Measurements from ENCODE around the gene CENPX.

Gene CENPX

DNA sequence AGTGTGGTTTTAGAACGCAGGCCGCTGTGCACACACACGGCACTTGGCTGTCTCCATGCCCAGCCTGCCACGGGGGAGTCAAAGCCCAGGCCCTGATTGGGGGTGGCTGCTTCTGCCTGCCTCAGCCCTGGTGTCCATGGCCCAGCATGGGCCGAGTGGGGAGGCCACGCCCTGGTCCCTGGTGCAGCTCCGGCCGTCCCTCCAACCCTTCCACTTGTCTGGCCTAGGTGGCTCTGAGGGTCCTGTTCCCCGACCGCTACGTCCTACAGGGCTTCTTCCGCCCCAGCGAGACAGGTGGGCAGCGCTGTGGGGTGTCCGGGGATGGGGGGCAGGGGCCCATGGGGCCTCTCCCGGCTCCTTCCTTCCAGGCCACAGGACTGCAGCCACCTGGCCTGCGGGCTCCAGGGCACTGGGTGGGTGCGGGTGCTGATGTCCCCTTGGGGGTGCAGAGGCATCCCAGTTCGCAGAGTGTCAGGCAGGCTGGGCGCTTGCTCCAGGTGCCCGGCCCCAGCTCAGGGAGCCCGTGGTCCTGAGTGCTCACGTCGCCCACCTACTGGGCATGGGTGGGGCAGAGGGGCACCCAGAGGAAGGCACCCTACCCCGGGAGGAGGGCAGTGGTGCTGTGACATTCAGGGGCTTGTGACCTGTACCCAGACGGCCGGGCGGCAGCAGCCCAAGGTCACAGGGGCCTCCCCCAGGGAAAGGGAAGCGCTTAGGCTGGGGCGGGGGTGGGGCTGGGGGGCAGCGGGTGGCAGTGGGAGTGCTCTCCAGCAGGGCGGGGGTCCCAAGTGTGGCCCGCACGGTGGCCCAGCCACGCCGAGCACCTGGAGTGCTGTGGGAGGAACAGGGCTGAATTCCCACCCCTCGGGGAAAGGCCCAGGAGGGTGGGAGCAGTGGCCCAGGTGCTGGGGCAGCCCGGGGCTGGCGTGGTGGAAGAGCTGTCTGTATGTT lies 11.8 kb downstream of the CENPX start:
- DNase-seq: no peak

DNA sequence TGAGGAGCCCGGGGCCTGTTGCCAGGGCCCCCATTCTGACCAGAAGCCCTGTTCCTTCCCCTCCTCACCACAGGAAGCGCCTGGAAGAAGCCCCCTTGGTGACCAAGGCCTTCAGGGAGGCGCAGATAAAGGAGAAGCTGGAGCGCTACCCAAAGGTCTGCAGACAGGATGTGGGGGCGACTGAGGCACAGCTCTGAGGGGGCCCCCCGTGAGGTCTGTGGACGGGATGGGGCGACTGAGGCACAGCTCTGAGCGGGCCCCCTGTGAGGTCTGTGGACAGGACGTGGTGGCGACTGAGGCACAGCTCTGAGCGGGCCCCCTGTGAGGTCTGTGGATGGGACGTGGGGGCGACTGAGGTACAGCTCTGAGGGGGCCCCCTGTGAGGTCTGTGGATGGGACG lies 13.3 kb downstream of the CENPX start:
- no peak for DNase-seq

DNA sequence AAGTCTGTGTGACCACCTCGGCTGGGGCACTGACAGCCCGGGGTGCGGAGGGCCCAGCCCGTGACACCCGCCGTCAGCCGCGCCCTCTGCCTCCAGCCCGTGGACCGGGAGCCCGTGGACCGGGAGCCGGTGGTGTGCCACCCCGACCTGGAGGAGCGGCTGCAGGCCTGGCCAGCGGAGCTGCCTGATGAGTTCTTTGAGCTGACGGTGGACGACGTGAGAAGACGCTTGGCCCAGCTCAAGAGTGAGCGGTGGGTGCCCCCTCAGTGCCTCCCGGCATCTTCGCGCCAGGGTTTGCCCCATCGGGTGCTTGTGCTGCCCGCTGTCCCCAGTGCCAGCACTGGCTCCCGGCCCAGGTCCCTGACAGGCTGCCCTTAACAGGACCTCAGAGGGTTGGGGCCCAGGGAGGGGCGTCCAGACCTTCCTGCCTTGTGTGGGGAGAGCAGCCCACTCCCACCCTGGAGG lies 13.7 kb downstream of the CENPX start:
- no peak for DNase-seq

DNA sequence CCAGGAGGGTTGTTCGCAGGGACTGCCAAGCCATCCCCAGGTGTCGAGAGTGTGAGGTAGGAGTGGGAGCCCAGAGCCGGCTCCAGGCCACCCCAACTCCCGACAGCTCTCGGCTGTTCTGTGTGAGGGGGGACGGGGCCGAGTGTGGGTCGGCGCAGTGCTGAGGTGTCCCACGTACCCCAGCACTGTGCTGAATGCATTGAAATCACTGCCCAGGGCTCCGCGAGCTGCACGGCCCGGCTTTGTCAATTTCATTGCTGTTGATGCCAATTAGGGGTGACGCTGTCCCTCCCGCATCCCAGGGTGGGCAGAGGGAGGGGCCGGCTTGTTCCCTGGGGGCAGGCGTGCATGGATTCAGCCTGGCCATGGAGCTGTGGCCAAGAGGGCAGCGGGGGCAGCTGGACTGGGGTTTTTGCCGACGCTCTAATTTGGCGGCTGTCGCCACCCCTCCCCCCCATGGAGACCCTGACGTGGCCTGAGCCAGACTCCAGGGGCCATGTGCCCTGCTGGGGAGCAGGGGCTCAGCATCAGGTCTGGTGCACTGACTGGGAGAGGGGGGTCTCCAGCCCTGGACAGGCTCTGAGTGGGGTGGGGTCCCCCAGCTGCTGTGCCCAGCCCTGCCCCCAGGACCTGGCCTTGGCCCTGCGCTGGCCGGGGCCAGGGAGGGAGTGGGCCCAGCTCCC lies 14.3 kb downstream of the CENPX start:
- DNase-seq: no peak

DNA sequence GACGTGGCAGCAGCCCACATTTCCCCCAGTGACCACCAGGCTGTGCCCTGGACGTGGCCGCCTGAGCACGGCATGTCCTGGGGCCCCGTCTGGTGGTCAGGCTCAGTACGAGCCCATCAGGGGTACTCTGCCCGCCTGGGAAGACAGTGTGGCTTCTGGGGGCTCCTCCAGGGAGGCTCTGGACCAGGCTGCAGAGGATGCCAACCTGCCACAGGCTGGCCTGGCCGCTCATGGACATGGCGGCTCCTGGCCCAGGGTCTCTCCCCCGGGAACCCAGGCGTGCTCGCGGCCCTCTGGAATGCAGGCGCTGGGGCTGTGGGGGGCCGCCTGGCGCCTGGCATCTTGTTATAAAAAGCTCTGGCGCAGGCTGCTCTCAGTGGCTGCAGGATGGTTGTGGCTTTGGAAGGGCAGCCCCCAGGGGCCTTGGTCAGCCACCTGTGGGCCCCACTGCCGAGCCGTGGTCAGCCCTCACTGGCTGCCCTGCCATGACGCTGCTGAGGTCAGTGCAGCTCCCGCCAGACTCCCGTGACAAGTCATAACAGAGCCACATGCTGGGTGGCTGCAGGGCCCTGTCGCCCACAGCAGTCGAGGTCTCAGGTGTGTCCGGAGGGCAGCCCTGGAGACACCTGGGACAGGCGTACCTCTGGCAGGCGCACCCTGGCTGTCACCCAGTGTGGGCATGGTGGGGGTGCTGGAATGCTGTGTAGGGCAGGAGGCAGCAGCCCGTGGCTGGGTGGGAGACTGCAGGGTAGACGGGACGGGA lies 15.0 kb downstream of the CENPX start:
- DNase-seq: no peak

DNA sequence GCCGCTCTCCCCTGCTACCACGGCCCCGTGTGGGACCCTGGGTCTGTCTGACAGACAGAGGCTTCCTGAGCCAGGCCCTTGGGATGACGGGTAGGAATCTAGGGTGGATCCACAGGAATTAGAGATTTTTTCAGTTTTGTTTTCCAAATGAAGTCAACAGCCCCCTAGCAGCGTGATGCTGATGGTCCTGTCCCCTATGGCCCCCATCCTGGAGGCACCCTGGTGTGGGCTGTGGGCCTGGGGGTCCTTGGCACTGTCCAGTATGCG lies 15.5 kb downstream of the CENPX start:
- DNase-seq: no peak

DNA sequence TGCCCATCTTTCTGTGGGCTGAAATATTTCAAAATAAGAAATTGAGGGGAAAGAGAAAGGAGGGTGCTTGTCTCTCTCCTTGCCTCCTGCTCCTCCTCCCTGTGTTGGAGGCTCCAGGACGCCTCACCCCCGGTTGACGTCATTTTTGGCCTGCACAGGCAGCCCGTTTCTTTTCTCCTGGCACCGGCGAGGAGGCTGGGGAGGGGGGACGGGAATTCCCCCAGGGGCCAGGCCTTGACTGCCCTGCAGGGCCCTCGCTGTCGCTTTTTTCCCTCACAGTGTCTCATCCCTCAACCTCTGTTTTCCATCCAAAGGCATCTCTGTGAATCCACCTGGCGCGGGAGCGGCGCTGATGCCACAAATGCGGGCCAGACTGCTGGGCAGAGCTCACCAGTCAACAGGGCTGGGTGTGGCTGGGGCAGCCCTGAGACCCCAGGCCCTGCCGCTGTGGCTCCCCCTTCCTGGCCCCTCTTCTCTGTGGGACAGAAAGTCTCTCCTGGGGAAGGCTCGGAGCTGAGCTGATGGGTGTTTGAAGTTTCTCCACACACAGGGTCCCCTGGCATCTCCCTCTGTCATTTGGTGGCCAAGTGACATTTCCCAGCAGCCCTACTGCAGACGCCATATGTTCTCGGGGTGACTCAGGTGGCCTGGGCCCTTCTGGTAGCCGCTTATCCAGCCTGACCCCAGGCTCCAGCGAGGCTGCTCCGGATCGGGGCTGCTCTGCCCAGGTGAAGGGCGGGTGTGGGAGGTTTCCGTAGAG lies 16.0 kb downstream of the CENPX start:
- DNase-seq: no peak

DNA sequence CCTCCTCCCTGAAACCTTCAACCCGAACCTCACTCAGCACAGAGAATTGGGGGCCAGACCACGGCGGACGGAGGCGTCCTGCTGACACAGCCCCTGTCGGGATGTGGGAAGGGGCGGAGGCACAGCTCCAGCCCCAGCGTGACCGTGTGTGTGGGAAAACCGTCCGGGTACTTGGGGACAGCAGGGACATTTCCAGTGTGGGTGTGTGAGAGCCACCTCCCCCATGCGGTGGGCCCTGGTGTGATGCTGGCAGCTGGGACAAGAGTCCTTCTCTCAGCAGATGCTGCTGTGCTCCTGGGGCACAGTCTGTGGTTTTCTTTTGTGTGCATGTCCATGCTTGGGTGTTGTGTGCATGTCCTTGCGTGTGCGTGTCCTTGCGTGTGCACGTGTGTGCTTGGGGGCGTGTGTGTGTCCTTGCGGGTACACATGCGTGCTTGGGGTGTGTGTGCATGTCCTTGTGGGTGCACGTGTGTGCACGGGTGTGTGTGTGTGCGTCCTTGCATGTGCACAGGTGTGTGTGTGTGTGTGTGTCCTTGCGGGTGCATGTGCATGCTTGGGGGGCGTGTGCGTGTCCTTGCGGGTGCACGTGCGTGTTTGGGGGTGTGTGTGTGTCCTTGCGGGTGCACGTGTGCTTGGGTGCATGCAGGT lies 16.9 kb downstream of the CENPX start:
- DNase-seq: no peak

DNA sequence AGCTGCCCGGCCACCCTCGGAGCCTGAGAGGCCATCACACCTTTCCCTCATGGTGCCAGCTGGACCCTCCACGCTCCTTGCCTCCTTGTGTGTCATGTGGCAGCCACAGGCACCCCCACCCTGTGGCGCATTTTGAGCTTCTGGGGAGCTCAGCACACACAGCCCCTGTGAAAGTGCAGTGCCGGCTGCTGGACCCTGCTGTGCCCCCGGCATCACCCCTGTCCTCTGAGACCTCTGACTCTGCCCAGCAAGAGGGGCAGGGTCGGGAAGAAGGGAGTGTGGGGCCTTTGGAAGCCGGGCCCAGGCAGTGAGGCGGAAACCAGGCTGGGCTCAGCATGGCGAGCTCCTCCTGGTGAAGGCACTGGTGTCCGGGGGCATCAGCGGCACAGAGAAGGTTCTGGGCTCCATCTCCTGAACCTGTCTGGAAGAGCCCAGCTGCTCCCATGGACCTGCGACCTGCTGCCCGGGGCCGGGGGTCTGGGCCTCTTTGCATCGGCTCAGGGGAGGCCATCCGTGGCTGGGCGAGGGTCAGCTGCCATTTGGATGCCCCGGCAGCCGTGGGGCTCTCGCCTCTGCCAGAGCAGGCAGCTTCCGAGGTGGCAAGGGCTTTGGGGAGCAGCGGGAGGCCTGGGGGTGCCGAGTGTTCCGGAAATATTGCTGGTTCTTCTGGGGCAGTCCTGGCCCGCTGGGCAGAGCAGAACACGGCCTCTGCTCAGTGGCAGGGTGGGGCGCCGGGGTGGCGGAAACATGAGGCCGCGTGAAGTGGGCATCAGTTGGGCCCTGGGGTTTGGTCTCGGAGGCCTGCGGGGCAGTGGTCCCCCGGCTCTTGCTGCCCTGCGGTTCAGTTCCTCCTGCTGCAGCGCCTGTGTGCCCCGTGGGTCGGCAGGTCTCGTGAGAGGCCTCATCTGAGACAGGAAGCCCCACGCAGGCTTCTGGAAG lies 17.9 kb downstream of the CENPX start:
- DNase-seq: no peak

DNA sequence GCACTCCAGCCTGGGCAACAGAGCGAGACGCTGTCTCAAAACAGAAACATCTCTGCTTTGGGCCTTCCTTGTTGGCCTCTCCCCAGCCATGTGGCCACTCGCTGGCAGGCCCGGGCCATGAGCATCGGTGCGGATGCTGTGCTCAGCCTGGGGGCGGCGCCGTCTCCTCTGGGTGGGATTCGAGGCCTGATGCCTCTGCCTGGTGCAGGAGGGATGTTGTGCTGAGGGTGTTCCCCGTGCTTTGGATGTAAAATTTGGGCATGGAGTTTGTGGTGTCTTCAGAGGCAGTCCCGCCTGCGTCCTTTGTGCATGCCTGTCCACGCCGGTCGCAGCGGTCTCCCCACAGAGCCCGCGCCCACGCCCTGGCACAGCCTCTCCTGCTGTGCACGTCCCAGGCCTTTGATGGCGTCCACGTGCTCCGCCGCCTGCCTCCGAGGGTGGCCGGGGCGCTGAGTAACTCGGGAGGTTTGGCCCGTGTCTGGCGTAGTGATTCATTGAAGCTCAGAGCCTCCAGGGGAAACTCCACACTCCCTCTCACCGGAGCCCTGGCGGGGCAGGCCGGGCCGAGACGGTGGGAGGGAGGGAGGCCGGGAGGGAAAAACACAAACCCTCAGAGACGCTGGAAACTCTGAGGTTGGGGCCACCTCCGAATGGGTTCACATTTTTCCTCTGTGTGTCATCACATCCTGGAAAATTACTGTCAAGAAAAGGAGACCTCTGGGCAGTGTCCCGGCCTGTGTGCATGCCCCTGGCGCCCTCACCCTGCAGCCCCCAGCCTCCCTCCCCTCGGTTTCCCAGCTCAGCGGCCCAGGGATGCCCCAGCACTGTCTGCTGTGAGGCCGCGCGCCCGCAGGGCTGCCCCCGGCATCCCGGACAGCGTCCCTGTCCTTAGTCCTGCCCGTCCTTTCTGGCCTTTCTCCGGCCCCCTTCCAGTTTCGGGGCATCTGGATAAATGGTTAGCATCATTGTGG lies 19.0 kb downstream of the CENPX start:
- DNase-seq: no peak

DNA sequence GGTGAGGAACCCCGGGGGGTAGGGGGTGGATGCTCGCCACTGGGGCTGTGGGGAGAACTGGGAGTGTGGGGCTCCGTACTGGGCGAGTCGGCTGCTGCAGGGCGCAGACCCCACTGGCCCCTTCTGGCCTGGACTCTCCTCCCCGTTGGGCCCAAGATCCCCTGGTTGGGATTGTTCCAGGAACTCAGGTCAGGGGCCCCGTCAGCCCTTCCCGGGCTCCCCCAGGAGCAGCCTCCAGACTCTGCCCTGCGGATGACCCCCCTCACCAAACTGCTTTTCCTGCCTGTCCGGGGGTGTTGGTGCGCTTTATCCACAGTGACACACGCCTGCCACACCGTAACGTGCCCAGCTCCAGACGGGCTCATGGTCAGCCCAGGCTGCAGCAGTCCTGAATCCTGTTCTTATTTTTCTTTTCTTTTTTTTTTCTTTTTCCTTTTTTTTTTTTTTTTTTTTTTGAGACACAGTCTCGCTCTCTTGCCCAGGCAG lies 21.1 kb downstream of the CENPX start:
- DNase-seq: no peak

DNA sequence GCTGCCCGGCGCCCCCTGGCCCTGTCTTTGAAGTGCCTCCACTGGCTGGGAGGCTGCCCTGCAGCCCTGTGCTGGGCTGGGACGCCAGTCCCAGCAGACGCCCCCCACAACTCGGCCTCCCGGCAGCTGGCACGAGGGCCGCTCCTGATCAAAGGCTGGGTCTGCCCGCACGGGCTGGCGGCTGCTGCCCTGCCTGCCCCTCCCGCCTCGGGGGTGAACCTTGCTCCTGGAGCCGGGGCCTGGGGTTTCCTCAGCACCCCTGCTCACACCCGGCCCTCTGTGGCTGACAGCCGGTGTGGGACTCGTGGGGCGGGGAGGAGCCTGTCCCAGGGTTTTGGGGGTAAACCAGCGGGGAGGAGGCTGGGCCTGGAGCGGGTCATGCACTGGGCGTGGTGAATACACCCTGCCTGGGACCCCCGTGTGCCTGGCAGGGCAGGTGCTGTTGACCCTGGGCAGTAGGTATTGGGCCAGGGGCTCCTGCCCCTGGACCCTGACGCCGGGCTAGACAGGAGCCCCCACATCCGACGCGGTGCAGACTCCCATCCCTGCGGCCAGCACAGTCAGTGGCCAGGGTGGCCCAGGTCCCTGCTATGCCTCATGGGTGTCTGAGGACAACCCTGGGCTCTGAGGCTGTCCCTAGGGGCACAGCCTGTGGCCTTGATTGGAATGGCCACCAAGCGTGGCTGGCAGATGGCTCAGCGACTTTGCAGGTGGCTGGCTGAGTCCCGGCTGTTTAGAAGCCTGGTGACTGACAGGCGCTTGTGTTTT lies 21.7 kb downstream of the CENPX start:
- no peak for DNase-seq

DNA sequence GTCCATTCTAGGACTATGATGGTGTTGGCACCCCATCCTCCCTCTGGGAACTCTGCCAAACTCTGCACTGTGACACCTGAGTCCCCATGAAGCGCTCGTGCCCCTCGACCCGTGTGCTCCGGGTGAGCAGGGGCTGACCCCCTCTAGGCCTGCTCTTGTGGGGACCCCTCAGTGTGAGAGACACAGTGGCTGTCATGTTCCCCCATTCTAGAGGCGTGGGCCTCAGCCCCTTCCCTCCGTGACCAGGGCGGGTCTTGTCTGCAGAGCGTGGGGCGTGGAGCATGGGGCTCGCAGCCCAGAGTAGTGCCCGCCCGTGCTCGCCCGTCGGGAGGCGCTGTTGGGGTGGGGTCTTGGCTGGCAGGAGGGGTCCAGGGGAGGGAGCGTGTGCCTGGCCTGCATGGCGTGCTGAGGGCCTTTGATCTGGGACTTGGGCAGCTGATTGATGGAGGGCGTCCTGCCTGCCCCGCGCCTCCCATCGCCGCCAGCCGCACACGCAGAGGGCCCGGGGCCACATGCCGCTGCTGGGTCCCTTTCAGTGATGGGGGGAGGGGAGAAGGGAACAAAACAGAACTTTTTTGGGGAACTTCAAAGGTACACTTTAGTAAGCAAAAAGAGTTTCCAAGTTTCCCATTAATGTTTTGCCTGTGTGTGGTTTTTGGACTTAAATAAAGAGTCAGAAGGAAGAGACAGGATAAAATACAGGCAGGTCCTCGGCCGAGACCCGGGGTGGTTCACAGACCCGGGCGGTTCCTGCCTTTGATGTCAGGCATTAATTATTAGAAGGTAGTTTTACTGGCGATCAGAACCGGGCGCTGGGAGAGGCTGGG lies 22.5 kb downstream of the CENPX start:
- no peak for DNase-seq

DNA sequence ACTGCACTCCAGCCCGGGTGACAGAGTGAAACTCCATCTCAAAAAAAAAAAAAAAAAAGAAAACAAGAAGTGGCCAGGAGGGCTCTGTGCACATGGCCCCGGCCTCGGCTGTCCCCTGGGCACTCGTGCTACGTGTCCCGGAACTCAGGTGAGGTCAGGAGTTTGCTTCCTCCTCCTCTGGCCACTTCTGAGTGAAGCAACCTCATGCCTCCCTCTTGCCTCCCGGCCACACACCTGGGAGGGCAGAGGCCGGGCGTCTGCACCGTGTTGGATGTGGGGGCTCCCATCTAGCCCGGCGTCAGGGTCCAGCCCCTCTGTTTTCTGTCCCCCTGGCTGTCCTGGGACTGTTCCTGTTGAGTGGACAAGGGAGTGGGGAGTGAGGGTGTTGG lies 23.1 kb downstream of the CENPX start:
- DNase-seq: no peak

DNA sequence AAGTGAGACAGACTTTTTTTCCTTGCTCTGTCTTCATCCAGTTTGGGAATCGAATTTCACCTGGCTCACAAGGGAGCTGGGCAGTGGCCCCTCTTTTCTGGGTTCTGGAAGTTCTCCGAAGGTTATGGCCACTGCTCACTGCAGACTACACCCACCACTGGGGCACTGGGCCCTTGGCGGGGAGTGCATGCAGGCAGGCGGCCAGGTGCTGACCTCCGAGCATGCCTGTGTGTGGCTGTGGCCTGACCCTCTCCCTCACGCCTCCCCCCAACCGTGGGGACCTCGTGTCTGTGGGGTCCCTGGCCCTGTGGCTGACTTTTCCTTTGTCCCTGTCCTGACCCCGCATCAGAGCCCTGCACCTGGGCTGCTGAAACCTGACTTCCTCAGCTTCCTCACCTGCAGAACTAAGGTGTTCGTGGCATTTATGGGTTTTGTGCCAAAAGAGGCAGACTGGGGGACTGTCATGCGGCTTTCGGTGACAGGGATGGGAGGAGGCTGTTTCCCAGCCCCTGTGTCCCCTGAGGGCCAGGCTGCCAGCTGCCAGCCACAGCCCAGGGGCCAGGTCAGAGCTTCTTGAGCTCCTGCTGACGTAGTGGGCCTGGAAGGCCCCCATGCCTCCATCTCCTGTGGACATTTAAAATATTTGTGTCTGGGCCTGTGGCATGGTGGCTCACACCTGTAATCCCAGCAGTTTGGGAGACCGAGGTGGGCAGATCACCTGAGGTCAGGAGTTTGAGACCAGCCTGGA lies 23.8 kb downstream of the CENPX start:
- DNase-seq: no peak

DNA sequence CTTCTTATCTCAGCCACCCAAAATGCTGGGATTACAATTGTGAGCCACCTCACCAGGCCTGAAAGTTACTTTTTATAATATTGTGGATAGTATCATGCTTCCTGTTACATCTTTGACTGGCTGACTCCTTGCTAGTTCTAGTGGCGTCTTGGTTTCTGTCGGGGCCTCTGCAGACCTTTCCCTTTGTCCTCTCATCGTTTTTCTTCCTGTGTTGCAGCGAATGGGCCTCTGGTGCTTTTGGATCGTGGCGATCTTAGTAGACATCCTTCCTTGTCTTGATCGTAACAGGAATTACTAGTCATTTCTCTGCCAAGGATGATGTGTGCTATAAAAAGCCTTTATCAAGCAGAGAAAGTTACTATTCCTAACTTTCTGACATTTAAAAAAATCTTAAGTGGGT lies 24.5 kb downstream of the CENPX start:
- DNase-seq: no peak

DNA sequence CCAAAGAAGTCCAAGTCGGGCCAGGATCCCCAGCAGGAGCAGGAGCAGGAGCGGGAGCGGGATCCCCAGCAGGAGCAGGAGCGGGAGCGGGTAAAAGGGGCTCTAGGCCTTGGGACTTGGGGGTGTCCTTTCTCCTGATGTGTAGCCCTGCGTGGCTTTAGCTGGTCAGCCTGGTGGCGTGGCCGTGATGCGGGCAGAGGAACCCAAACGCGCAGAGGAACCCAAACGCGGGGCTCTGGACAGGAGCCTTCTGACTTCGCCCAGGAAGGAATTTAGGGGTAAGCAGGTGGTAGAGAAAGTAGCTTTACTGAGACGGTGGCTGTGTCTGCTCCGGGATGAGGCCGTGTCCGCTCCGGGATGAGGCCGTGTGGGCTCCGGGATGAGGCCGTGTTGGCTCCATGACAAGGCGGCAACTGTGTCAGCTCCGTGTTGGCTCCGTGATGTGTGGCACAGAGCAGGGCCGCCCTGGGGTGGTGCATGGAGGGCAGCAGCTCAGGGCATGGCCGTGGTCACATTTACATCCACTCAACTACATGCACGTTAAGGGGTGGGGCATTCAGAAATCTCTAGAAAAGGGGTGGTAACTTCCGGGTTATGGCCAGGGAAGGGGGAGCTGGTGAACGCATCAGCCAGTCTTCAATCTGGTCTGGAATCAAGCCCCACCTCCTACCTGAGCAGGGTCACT lies 25.8 kb downstream of the CENPX start:
- no peak for DNase-seq
